Measurements from ENCODE around the gene RPS6KC1.

Gene RPS6KC1

GRCh38 chr1:213166852-213167251 lies 115.8 kb downstream of the RPS6KC1 start:
- H3K27ac ChIP-seq (ENCODE audit: low read depth, low read length, poor library complexity, severe bottlenecking), result no peak overlapping the region
- no peak overlapping the region for H3K9ac ChIP-seq (ENCODE audit: low read length)
- H3K4me2 ChIP-seq (ENCODE audit: low read length), result no peak overlapping the region
- no peaks in the 10 kb centered on the region for H3K4me1 ChIP-seq (ENCODE audit: insufficient read depth, low read length, severe bottlenecking)
- no peaks in the 10 kb centered on the region for H3K79me2 ChIP-seq (ENCODE audit: insufficient read depth, low read length)
- no peak for TF ChIP-seq EZH2 (IDR thresholded peaks at IDR 0.05; ENCODE audit: borderline replicate concordance, low read length)
- no peak for TF ChIP-seq CTCF (IDR thresholded peaks at IDR 0.05; ENCODE audit: low read length)
- no peaks in the 10 kb centered on the region for H4K20me1 ChIP-seq (ENCODE audit: insufficient read depth, low read length)
- H3F3A ChIP-seq (ENCODE audit: insufficient read depth, low read length), result no peaks in the 10 kb centered on the region
- H3K4me3 ChIP-seq (ENCODE audit: low read depth, low read length, poor library complexity, severe bottlenecking), result no peak overlapping the region
- no peaks in the 10 kb centered on the region for H3K27me3 ChIP-seq (ENCODE audit: insufficient read depth, low read length)
- H3K9me2 ChIP-seq (ENCODE audit: low read depth, low read length), result no peaks in the 10 kb centered on the region
- H3K36me3 ChIP-seq (ENCODE audit: insufficient read depth, low read length), result no peaks in the 10 kb centered on the region
- H3K9me3 ChIP-seq (ENCODE audit: low read length), result no peaks in the 10 kb centered on the region
- no peak overlapping the region for H2AFZ ChIP-seq (ENCODE audit: low read length)

GRCh38 chr1:213171711-213172110 lies 120.7 kb downstream of the RPS6KC1 start:
- Histone ChIP-seq H3K4me3 (ENCODE audit: low read depth, low read length, poor library complexity, severe bottlenecking) (no peak overlapping the region), H4K20me1 (ENCODE audit: insufficient read depth, low read length) (no peaks in the 10 kb centered on the region), H3K4me2 (ENCODE audit: low read length) (no peak overlapping the region), H3K9me2 (ENCODE audit: low read depth, low read length) (no peaks in the 10 kb centered on the region), H3K36me3 (ENCODE audit: insufficient read depth, low read length) (no peaks in the 10 kb centered on the region), H3F3A (ENCODE audit: insufficient read depth, low read length) (no peaks in the 10 kb centered on the region), H3K79me2 (ENCODE audit: insufficient read depth, low read length) (no peaks in the 10 kb centered on the region), H3K27me3 (ENCODE audit: insufficient read depth, low read length) (no peaks in the 10 kb centered on the region), H3K27ac (ENCODE audit: low read depth, low read length, poor library complexity, severe bottlenecking) (no peak overlapping the region), H3K4me1 (ENCODE audit: insufficient read depth, low read length, severe bottlenecking) (no peaks in the 10 kb centered on the region), H3K9me3 (ENCODE audit: low read length) (no peaks in the 10 kb centered on the region), H3K9ac (ENCODE audit: low read length) (no peak overlapping the region), H2AFZ (ENCODE audit: low read length) (no peak overlapping the region)
- TF ChIP-seq CTCF (IDR thresholded peaks at IDR 0.05; ENCODE audit: low read length) (no peak), EZH2 (IDR thresholded peaks at IDR 0.05; ENCODE audit: borderline replicate concordance, low read length) (no peak)

- H3K4me2 ChIP-seq (ENCODE audit: low read length), result no peak overlapping the region
- no peaks in the 10 kb centered on the region for H3K9me3 ChIP-seq (ENCODE audit: low read length)
- no peak for TF ChIP-seq CTCF (IDR thresholded peaks at IDR 0.05; ENCODE audit: low read length)
- TF ChIP-seq EZH2 (IDR thresholded peaks at IDR 0.05; ENCODE audit: borderline replicate concordance, low read length), result no peak
These were observed 125.3 kb downstream of the RPS6KC1 start for GRCh38 chr1:213176341-213176740.

More at GRCh38 chr1:213176341-213176740, 125.3 kb downstream of the RPS6KC1 start:
- Histone ChIP-seq H3K79me2 (ENCODE audit: insufficient read depth, low read length) (no peaks in the 10 kb centered on the region), H3K4me3 (ENCODE audit: low read depth, low read length, poor library complexity, severe bottlenecking) (no peak overlapping the region), H3K27ac (ENCODE audit: low read depth, low read length, poor library complexity, severe bottlenecking) (no peak overlapping the region), H3F3A (ENCODE audit: insufficient read depth, low read length) (no peaks in the 10 kb centered on the region), H3K9me2 (ENCODE audit: low read depth, low read length) (no peaks in the 10 kb centered on the region), H3K4me1 (ENCODE audit: insufficient read depth, low read length, severe bottlenecking) (no peaks in the 10 kb centered on the region), H3K27me3 (ENCODE audit: insufficient read depth, low read length) (no peaks in the 10 kb centered on the region), H4K20me1 (ENCODE audit: insufficient read depth, low read length) (no peaks in the 10 kb centered on the region), H2AFZ (ENCODE audit: low read length) (no peak overlapping the region), H3K36me3 (ENCODE audit: insufficient read depth, low read length) (no peaks in the 10 kb centered on the region), H3K9ac (ENCODE audit: low read length) (no peak overlapping the region)

Measured in OCI-LY1 (cell line).